Stimulated activated naive CD8-positive, alpha-beta T cell treated with anti-CD3 and anti-CD28 coated beads, Interleukin-15, amount 100 ng/mL, for 72 hours (primary cell): Measurements from ENCODE around the gene TEX19.
A peak's percentile ranks its signal among the peaks of the same experiment; 100 is the strongest.
"Not testable (repeated sequence)": the region's sequence is repeated elsewhere in the genome, so short reads cannot be mapped to it uniquely, and the experiment has no call there.

Experiments used
- ATAC-seq: fragments of 150-1000 bp; cut with Tn5 transposase; 2 replicates; pipeline ENCODE4 v1.10.0; 2021; ENCODE audit warnings: mild to moderate bottlenecking, moderate library complexity
- DNase-seq, 2 donors: peaks; one replicate each; pipeline ENCODE4 v3.0.0; 2021 to 2022
- H3K27ac Mint-ChIP-seq, 2 donors: one replicate each; pipeline ENCODE4 v1.8.0; 2022; ENCODE audit warnings: mild to moderate bottlenecking in 2 of 2, mixed read lengths in 2 of 2, moderate library complexity in 2 of 2
- H3K27me3 Mint-ChIP-seq: one replicate; pipeline ENCODE4 v1.8.0; 2022; ENCODE audit warnings: mixed read lengths
- H3K4me1 Mint-ChIP-seq: one replicate; pipeline ENCODE4 v1.8.0; 2022; ENCODE audit warnings: mild to moderate bottlenecking, mixed read lengths
- H3K4me3 Mint-ChIP-seq, 2 donors: one replicate each; pipeline ENCODE4 v1.8.0; 2022; ENCODE audit warnings: mild to moderate bottlenecking in 2 of 2, mixed read lengths in 2 of 2, moderate library complexity in 1 of 2
- H3K9me3 Mint-ChIP-seq, 2 donors: one replicate each; pipeline ENCODE4 v1.8.0; 2022; ENCODE audit warnings: mixed read lengths in 2 of 2

The TEX19 gene

DNA sequence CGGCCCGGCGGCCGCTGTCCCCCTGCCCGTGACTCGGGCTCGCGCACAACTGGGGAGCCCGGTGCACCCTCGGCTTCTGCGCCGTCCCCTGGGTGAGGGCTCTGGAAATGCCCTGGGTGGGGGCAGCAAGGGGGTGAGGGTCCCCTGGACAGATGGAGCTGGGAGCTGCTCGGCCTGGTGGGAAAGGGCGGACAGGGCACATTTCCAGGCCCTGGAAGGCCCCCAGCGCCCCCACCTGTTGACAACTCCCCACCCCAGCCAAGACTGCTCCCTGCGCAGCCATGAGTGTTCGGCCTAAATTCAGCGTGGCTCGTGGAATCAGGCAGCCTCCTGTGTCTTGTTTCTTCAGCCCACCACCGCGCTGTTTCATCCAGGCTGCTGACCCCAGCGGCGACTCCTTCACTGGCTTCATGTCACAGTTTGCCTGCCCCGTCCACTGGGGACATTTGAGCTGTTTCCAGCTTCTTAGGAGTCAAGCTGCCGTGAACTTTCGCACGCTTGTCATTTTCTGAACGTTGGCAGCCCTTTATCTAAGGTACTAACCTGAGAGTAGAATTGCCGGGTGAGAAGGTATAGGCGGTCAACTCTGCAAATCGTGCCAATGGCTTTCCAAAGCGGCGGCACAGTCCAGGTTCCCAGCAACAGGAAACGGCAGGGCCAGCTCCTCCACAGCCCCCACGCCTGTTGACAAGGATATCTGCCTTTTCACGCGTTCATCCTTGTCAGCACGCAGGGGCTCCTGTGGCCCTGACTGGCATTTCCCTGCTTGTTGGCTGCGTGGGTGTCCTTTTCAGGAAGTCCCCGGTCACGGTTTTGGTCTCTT lies 13.4 kb downstream of the TEX19 start:
- H3K27me3 Mint-ChIP-seq: peaks cover 74% of the 10 kb centered on the region
- ATAC-seq: peak; percentile 17
- H3K27ac Mint-ChIP-seq: no peak overlapping the region
- no peak for DNase-seq
- H3K9me3 Mint-ChIP-seq: no peaks in the 10 kb centered on the region
- H3K4me1 Mint-ChIP-seq: peaks cover 26% of the 10 kb centered on the region
- peak overlapping the region; percentile 32 to 51 for H3K4me3 Mint-ChIP-seq

DNA sequence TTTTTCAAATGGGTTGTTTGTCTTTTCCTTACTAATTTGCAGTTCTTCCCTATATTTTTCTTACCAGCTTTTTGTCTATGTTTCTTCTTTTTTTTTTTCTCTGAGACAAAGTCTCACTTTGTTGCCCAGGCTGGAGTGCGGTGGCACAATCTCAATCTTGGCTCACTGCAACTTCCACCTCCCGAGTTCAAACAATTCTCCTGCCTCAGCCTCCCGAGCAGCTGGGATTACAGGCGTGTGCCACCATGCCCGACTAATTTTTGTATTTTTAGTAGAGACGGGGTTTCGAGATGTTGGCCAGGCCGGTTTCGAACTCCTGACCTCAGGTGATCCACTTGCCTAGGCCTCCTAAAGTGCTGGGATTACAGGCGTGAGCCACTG lies 14.0 kb downstream of the TEX19 start:
- peaks cover 74% of the 10 kb centered on the region for H3K27me3 Mint-ChIP-seq
- H3K9me3 Mint-ChIP-seq, DNase-seq, H3K27ac Mint-ChIP-seq, ATAC-seq: not testable (repeated sequence)
- H3K4me3 Mint-ChIP-seq: peak overlapping the region; percentile 18 to 51
- peaks cover 26% of the 10 kb centered on the region for H3K4me1 Mint-ChIP-seq

DNA sequence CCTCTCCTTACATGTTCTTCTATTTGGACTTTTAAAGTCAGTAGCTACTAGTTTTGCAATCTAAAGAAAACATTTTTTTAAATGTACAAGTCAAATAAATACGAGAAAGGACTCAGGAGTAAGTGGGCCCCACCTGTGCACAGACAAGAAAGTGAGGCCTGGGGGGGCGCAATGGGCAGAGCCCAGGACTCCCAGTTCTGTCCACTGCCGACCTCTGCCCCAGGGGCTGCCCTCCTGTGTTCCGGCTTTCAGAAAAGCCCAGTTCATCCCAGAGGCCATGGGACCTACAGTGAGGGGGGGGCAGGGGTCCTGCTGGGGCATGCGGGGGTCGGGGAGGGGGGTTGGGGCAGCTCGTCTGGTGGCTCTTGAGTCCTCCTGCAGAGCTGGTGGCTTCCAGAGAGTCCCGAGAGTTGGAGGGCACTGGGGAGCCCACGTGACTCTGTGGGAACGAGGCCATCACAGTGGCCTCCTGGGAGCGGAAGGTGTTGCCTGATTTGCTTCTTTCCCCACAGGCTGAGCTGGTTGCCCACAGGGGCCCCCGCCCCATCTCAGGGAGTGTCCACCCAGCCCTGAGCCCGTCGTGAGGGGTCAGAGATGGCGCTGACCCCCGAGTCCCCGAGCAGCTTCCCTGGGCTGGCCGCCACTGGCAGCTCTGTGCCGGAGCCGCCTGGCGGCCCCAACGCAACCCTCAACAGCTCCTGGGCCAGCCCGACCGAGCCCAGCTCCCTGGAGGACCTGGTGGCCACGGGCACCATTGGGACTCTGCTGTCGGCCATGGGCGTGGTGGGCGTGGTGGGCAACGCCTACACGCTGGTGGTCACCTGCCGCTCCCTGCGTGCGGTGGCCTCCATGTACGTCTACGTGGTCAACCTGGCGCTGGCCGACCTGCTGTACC lies 14.9 kb downstream of the TEX19 start:
- H3K27me3 Mint-ChIP-seq: peaks cover 78% of the 10 kb centered on the region
- H3K27ac Mint-ChIP-seq: no peak overlapping the region
- DNase-seq (no peak), ATAC-seq (no peak)
- H3K4me3 Mint-ChIP-seq: no peak overlapping the region
- peaks cover 26% of the 10 kb centered on the region for H3K4me1 Mint-ChIP-seq
- no peaks in the 10 kb centered on the region for H3K9me3 Mint-ChIP-seq

DNA sequence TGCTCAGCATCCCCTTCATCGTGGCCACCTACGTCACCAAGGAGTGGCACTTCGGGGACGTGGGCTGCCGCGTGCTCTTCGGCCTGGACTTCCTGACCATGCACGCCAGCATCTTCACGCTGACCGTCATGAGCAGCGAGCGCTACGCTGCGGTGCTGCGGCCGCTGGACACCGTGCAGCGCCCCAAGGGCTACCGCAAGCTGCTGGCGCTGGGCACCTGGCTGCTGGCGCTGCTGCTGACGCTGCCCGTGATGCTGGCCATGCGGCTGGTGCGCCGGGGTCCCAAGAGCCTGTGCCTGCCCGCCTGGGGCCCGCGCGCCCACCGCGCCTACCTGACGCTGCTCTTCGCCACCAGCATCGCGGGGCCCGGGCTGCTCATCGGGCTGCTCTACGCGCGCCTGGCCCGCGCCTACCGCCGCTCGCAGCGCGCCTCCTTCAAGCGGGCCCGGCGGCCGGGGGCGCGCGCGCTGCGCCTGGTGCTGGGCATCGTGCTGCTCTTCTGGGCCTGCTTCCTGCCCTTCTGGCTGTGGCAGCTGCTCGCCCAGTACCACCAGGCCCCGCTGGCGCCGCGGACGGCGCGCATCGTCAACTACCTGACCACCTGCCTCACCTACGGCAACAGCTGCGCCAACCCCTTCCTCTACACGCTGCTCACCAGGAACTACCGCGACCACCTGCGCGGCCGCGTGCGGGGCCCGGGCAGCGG lies 15.7 kb downstream of the TEX19 start:
- no peak for DNase-seq
- ATAC-seq: no peak
- H3K4me1 Mint-ChIP-seq: peaks cover 28% of the 10 kb centered on the region
- no peaks in the 10 kb centered on the region for H3K9me3 Mint-ChIP-seq
- H3K27ac Mint-ChIP-seq: no peak overlapping the region
- peaks cover 83% of the 10 kb centered on the region for H3K27me3 Mint-ChIP-seq
- no peak overlapping the region for H3K4me3 Mint-ChIP-seq

DNA sequence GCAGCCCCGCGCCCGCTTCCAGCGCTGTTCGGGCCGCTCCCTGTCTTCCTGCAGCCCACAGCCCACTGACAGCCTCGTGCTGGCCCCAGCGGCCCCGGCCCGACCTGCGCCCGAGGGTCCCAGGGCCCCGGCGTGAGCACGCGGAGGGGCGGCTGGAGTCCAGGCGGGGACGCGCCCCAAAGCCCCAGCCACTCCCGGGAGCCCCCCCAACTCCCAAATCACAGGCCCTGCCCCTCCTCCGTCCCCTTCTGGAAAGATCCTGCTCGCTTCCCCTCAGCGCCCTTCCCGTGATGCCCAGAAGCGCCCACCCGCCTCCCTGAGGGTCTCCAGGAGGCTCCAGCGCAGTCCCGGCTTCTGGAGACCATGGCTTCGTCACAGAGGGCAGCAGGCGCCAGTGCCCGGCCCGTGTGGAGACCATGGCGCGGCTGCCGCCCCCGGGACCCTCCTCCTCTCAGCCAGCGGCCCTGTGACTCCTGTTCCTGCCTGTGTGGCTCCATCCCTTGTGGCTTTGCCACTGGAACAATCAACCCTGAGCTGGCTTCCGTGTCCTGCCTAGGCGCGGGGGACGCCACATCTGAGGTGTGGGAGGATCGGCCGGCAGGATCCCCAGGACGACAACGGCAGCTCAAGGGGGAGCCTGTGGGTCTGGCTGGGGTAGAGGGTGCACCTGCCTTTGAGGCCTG lies 16.5 kb downstream of the TEX19 start:
- peak overlapping the region in 1 of 2 donors; percentile 63 for H3K27ac Mint-ChIP-seq
- ATAC-seq (no peak), DNase-seq (no peak)
- no peak overlapping the region for H3K4me3 Mint-ChIP-seq
- H3K27me3 Mint-ChIP-seq: peaks cover 84% of the 10 kb centered on the region
- H3K9me3 Mint-ChIP-seq: no peaks in the 10 kb centered on the region
- H3K4me1 Mint-ChIP-seq: peaks cover 30% of the 10 kb centered on the region

DNA sequence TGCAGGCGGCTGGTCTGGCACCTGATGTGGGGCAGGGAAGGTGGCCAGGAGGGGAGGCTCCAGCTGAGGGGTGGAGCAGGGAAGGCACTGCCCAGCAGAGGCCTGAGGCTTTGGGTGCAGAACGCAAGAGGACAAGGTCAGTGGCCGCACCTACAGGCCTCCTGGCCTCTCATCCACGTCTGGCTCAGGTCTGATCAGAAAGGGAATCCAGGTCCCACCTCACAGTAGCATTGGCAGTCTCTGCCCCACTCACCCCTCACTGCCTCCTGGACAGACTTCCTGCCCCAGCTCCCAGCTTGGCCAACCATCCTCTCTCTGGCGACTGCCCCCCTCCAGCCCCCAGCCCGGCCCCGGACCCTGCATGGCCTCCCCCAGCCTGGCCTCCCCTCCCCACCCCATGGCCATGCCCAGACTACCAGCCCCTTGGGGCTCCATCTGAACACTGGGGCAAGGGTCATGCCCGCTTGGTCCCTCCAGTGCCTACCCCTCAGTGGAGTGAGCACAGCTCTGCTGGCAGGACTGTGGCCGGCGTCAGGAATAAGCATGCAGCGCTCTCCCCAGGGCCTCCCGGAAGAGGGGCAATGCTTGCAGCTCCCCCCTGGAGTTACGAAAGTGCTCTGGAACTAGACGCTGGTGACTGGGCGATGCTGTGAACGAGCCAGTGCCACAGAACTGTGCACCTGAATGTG lies 17.1 kb downstream of the TEX19 start:
- H3K9me3 Mint-ChIP-seq: no peaks in the 10 kb centered on the region
- H3K27me3 Mint-ChIP-seq: peaks cover 84% of the 10 kb centered on the region
- H3K4me1 Mint-ChIP-seq: peaks cover 26% of the 10 kb centered on the region
- DNase-seq: no peak
- H3K27ac Mint-ChIP-seq: peak overlapping the region in 1 of 2 donors; percentile 63
- peak; percentile 33 for ATAC-seq
- H3K4me3 Mint-ChIP-seq: no peak overlapping the region

DNA sequence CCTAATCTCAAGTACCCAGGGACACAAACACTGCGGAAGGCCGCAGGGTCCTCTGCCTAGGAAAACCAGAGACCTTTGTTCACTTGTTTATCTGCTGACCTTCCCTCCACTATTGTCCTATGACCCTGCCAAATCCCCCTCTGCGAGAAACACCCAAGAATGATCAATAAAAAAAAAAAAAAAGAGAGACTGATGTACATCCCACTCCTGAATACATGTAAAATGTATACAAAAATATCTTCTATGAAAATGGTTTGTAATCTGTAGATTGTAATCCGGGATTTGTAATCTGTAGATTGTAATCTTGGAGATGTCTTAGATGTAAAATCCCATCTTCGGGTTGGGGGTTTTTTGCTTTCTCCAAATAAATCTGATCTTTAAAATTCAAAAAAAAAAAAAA lies 18.2 kb downstream of the TEX19 start:
- H3K4me3 Mint-ChIP-seq, DNase-seq, H3K9me3 Mint-ChIP-seq, H3K27ac Mint-ChIP-seq, ATAC-seq: not testable (repeated sequence)
- Mint-ChIP-seq H3K4me1 (peaks cover 27% of the 10 kb centered on the region), H3K27me3 (peaks cover 87% of the 10 kb centered on the region)

DNA sequence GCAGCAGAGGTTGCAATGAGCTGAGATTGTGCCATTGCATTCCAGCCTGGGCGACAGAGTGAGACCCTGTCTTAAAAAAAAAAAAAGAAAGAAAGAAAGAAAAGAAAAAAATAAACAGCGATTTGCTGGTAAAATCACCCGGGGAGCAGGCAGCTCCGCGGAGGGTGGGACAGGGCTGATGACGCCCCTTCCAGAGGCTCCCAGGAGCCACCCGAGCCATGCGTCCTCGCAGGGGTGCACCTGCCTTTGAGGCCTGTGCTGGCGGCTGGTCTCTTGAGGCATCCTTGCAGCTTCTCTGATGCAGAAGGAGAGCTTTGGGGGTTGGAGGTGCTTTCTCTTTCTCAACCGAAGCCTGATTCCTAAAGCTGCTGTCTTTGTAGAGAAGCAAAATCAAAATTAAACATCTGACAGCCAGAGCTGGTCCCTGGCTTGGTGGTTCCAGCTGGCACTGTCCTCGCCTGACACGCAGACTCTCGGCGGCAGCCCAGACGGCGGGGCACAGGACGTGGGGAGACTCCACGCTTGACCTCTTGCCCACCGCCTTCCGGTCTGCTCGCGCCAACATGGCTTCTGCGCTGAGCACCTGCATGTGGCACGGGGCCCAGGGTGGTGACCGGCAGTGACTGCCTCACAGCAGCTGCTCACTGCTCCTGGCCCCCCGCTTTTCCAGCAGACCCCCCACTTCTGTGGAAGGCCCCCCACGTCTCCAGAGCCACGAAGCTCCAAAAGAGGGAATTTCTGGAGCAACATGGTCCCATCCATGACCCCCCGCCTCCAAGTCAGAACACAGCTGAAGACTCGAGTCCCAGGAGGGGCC lies 19.1 kb downstream of the TEX19 start:
- H3K9me3 Mint-ChIP-seq: no peaks in the 10 kb centered on the region
- no peak overlapping the region for H3K27ac Mint-ChIP-seq
- DNase-seq (no peak), ATAC-seq (no peak)
- H3K4me3 Mint-ChIP-seq: no peak overlapping the region
- peaks cover 87% of the 10 kb centered on the region for H3K27me3 Mint-ChIP-seq
- H3K4me1 Mint-ChIP-seq: peaks cover 19% of the 10 kb centered on the region

DNA sequence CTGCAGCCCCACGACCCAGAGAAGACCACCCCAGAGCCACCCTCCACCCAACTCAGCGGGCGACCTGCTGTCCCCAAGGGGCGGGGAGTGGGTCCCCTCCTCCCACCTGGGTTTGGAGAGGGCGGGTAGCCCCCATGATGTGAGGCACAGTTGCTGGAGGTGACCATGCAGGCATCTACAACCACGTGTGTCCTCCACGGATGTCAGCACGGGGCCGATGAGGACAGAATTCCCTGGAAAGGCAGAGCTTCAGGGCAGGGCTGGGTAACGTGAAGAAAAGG lies 19.6 kb downstream of the TEX19 start:
- peaks cover 14% of the 10 kb centered on the region for H3K4me1 Mint-ChIP-seq
- DNase-seq (no peak), ATAC-seq (no peak)
- H3K4me3 Mint-ChIP-seq: no peak overlapping the region
- no peaks in the 10 kb centered on the region for H3K9me3 Mint-ChIP-seq
- no peak overlapping the region for H3K27ac Mint-ChIP-seq
- peaks cover 82% of the 10 kb centered on the region for H3K27me3 Mint-ChIP-seq

DNA sequence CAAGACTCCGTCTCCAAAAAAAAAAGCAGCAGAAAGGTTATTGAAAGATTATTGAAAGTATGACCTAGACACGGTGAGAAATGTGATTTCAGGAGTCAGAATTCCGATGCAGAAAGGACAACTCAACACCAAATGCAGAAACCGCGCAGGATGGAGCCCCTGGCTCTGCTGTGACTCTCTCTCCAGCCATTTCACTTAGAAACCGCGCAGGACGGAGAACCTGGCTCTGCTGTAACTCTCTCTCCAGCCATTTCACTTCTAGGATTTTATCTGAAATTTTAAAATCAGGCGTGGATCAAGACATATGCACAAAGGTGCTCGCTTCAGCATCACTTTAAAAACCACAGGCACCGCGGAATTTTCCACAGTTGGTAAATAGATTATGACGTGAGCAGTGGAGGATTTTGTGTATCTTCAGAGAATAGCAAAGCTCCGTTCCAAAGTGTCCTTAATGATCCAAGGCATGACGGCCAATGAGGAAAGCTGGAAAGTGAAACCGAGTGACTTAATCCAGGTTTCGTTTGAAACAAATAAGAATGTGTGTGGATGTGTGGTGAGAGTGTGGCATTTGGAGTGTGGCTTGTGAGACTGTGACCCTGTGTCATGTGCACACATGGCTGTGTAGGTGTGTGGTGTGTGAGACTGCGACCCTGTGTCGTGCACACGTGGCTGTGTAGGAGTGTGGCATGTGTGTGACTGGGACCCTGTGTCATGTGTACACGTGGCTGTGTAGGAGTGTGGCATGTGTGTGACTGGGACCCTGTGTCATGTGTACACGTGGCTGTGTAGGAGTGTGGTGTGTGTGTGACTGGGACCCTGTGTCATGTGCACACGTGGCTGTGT lies 22.0 kb downstream of the TEX19 start:
- H3K4me3 Mint-ChIP-seq: no peak overlapping the region
- H3K9me3 Mint-ChIP-seq: no peaks in the 10 kb centered on the region
- H3K27me3 Mint-ChIP-seq: peaks cover 79% of the 10 kb centered on the region
- ATAC-seq (no peak), DNase-seq (no peak)
- peaks cover 13% of the 10 kb centered on the region for H3K4me1 Mint-ChIP-seq
- no peak overlapping the region for H3K27ac Mint-ChIP-seq

DNA sequence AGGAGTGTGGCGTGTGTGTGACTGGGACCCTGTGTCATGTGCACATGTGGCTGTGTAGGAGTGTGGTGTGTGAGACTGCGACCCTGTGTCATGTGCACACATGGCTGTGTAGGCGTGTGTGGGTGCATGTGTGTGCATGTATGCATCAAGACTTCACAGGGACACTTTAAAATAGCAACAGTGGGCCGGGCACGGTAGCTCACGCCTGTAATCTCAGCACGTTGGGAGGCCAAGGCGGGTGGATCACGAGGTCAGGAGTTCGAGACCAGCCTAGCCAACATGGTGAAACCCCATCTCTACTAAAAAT lies 22.6 kb downstream of the TEX19 start:
- not testable (repeated sequence) for H3K4me3 Mint-ChIP-seq, H3K9me3 Mint-ChIP-seq, ATAC-seq, H3K27ac Mint-ChIP-seq, DNase-seq
- Mint-ChIP-seq H3K4me1 (peaks cover 13% of the 10 kb centered on the region), H3K27me3 (peaks cover 78% of the 10 kb centered on the region)

DNA sequence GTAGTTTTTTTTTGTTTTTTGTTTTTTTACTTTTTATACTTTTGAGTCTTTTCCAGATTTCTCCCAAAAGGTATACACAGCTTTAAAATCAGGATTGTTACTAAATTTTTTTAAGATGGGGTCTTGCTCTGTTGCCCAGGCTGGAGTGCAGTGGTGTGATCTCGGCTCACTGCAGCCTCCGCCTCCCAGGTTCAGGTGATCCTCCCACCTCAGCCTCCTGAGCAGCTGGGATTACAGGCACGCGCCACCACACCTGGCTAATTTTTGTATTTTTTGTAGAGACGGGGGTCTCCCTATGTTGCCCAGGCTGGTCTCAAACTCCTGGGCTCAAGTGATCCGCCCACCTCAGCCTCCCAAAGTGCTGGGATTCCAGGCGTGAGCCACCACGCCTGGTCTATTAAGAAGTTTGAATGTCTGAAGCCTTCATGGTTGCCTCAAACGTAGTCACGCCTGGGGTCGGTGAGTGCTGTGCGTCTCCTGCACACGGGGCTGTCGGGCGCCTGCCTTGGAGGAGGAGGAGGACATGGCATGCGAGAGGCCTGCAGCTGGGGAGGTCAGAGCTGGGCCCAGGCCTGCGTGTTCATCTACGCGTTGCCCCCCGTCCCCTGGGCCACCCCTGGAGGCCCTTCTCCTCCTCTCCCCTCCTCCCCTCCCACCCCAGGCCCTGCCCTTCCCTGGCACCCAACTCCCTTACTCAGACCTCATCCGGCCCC lies 23.3 kb downstream of the TEX19 start:
- H3K9me3 Mint-ChIP-seq, H3K4me3 Mint-ChIP-seq, ATAC-seq, DNase-seq: not testable (repeated sequence)
- Mint-ChIP-seq H3K27me3 (peaks cover 79% of the 10 kb centered on the region), H3K27ac (peak overlapping the region in 1 of 2 donors; percentile 27), H3K4me1 (peaks cover 13% of the 10 kb centered on the region)

DNA sequence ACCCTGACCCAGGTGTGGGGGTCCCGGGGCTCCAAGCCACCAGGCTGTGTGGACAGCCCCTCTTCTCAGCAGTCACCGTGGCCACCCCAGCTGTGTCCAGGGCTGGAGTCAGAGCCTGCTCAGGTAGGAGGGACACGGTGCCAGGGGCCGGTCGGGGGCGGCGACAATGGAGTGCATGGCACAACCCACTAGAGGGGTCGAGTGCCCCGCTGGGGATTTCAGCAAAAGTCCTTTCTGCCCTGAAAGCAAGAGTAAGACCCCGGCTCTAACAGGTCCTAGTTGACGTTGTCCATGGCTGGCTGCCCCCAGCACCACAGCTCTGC lies 23.8 kb downstream of the TEX19 start:
- DNase-seq: no peak
- H3K27ac Mint-ChIP-seq: no peak overlapping the region
- H3K9me3 Mint-ChIP-seq: no peaks in the 10 kb centered on the region
- H3K4me3 Mint-ChIP-seq: no peak overlapping the region
- H3K27me3 Mint-ChIP-seq: peaks cover 79% of the 10 kb centered on the region
- peaks cover 13% of the 10 kb centered on the region for H3K4me1 Mint-ChIP-seq
- ATAC-seq: no peak
